Hematopoietic multipotent progenitor cell treated with erythropoietin and hydrocortisone succinate and interleukin-3 and kit ligand, for 4 days (in vitro differentiated cells): ENCODE data around the gene PARD3.
"Not testable (repeated sequence)": the region's sequence is repeated elsewhere in the genome, so short reads cannot be mapped to it uniquely, and the experiment has no call there.

Experiments used
- DNase-seq: peaks from one replicate; pipeline ENCODE4 v3.0.0-alpha.2; 2015

The PARD3 gene

GRCh38 chr10:34280599-34281374 lies 534.3 kb downstream of the PARD3 start:
- DNase-seq, result no peak

GRCh38 chr10:34275626-34276130 lies 539.4 kb downstream of the PARD3 start:
- DNase-seq, result no peak

GRCh38 chr10:34274906-34275305 lies 540.2 kb downstream of the PARD3 start:
- no peak for DNase-seq

DNA sequence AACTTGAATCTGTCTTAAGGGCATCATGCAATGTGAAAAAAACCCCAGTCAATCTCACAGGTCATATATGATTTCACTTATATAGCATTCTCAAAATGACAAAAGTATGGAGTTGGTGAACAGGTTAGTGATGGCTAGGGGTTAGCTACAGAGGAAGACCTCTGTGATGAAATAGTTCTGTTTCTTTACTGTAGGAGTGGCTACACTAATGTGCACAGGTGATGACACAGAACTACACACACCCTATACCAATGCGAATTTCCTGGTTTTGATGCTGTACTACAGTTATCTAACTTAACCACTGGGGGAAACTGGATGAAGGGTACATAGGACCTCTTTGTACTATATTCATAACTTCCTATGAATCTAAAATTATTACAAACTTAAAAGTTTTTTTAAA lies 541.8 kb downstream of the PARD3 start:
- DNase-seq, result no peak

- DNase-seq, result no peak
Measured at GRCh38 chr10:34272316-34272715, 542.8 kb downstream of the PARD3 start.

- DNase-seq, result not testable (repeated sequence)
Measured at GRCh38 chr10:34268410-34268809, 546.7 kb downstream of the PARD3 start.

DNA sequence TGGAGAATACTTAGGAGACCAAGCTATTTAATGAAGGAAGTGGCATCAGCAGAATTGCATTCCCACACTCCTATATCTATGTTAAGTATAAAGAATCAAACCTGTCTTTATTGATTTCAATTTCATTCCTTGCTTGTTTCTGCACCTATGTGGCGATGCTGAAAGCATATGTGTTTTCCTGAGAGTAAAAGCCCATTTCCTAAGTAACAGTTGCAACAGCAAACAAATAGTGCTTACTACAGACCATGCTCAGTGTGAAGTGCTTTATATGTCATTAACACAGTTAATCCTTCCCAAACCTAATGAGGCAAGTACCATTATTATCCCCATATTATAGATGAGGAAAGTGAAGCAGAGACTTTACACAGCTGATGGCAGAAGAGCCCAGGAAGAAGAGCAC lies 552.1 kb downstream of the PARD3 start:
- no peak for DNase-seq

DNA sequence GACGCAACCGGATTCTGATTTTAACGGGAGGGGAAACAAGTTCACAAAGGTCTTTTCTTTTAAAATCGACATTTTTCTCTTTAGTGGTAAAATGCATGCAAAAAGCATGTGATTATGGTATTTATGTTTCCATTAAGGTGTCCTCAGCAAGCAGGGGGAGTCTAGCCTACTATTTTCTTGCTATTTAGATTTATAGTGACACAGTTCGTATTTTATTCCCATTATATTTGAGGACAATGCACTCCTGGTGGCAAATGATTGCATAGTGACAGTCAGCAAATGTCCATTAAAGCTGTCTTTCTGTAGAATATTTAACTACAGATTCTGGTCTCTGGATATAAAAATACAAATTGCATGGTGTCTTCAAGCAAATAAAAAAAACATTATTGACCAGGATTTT lies 554.2 kb downstream of the PARD3 start:
- no peak for DNase-seq

GRCh38 chr10:34256216-34256615 lies 558.9 kb downstream of the PARD3 start:
- no peak for DNase-seq

DNA sequence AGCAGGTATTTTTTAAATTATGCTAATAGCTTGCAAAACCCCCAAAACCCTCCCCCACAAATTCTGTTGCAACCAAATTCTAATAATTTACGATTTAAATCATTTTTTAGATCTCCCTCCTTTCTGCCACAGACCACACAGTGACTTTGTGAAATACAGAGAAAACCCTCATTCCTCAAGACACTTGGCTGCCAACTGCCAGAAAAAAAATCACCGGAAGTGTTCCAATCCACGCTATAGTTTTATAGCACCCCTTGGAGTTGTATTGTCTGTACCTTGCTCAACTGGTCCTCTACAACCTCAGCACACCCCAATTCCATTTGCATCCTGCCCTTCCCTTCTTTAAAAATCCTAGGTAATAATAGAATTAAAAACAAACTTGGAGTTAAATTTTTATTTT lies 560.1 kb downstream of the PARD3 start:
- DNase-seq, result peak; percentile 55

DNA sequence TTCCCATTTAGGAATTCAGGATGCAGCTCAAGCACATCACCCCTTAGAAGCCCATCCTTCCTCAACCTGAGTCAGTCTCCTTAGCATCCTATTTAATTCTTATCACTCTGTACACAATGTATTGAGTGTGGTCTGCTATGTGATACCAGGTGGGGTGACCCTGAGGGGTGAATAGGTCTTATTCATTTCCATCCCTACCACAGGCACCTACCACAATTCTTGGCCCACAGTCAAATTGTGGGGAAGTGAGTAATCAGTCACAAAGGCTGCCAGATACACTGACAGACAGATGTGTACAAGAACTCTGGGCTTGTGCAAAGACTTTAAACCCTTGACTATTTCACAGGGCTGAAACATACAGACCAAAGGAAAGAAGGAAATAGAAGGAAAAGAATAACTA lies 560.5 kb downstream of the PARD3 start:
- DNase-seq, result peak; percentile 83

GRCh38 chr10:34252111-34252510 lies 563.0 kb downstream of the PARD3 start:
- no peak for DNase-seq

- DNase-seq, result no peak
Measured at GRCh38 chr10:34251177-34251576, 563.9 kb downstream of the PARD3 start.

- DNase-seq, result no peak
Measured at GRCh38 chr10:34250722-34251121, 564.4 kb downstream of the PARD3 start.

GRCh38 chr10:34249634-34250033 lies 565.5 kb downstream of the PARD3 start:
- no peak for DNase-seq

GRCh38 chr10:34247560-34247959 lies 567.5 kb downstream of the PARD3 start:
- DNase-seq, result no peak

DNA sequence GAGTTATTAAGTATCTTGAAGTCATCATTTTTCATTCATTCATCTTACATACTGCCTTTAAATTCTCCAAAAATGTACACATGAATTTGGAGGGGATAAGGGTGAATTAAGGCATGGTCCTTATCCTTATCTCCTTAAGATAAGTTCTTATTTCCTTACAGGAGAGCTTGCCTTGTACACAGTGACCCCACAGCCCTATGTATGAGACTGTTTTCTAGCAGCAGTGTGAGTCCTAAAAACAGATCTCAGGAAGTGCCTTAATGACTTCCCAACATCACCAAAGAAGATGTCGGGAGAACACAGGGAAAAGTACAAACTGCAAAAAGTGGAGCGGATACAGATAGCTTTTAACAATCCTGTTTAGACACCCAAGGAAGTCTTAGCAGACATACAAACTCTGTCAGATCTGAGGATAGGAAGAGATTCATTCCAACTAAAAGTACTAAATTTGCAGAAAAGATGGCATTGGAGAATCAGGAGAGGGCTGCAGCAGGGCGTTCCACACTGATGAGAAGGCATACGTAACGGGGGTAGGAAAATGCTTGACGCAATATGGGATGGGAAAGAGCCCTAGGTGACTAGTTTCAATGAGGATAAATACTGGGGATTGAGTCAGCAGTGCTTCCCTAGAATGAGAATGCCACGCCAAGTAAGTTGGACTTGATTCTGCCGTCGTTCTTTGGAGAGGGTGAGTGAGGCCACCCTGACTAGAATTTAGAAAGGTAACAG lies 570.2 kb downstream of the PARD3 start:
- DNase-seq, result no peak

DNA sequence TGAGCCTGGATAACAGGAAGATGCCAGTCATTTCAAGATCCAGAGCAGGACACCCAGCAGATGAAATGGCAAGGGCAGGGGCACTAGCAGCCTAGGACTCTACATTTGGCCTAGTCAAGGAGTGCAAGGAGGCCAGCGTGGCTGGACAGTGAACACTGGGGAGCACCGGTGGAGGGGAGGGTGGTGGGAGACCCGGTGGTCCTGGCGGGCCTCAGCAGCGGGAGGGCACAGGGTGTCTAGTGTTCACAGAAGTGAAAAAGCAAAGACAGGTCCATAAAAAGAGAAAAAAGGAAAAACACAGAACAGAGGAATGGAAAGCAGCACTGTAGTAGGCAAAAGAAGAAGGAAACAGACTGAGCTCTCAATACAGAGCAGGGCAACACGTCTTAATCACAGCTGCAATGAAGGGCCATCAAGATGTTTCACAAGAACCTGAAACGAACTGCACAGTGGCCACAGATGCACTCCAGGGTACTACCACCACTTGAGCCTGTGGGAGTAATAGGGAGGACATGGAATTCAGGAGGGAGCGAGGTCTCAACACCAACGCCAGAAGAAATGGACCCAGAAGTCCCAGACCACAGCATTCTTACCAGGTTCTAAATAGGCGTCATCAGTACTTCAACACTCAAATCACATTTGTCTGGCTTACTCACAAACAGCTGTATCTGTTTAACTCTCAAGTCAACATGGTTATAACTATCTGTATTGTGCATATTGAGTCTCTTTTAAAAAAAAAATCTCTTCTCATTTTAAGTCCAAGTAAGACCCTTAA lies 573.7 kb downstream of the PARD3 start:
- no peak for DNase-seq

DNA sequence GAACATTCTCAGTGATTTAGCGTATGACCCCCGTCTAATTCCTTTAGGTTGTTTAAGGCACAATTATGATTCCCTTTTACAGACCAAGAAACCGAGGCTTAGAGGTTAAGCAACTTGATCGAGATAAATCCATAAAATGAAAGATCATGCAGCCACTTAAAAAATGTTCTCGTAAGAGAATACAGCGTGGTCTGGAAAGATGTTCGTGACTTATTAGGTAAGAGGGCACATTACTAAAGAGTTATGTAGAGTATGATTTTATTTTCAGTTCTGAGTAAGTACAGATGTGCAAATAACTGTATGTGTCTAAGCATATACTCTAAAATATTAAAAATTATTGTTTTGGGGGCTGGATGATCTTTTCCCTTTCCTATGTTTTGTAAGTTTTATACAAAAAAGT lies 575.1 kb downstream of the PARD3 start:
- no peak for DNase-seq

DNA sequence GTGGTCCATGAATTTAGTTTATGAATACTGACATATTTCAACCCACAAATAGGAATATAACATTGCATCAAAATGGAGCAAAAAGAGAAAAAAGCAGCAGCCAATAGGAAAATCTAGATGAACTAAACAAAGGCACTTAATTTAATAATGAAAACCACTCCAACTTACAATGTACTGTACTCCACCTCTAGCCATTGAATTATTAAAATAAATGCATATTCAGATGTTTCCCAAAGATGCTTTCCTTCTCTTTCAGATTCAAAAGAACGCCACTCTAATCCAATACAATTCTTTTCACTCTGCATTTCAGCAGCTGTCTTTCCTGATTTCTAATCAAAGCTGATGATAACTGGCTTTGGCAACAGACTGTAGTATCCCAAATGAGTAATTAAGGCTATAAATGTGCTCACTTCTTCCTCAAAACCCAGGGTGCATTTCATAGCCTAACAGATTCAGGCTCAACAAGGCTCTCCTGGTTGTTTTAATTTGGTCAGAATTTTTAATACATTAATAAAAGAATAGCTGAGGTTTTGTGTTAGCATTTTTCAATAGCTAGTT lies 577.1 kb downstream of the PARD3 start:
- DNase-seq, result no peak

GRCh38 chr10:34236931-34237330 lies 578.2 kb downstream of the PARD3 start:
- DNase-seq, result no peak

DNA sequence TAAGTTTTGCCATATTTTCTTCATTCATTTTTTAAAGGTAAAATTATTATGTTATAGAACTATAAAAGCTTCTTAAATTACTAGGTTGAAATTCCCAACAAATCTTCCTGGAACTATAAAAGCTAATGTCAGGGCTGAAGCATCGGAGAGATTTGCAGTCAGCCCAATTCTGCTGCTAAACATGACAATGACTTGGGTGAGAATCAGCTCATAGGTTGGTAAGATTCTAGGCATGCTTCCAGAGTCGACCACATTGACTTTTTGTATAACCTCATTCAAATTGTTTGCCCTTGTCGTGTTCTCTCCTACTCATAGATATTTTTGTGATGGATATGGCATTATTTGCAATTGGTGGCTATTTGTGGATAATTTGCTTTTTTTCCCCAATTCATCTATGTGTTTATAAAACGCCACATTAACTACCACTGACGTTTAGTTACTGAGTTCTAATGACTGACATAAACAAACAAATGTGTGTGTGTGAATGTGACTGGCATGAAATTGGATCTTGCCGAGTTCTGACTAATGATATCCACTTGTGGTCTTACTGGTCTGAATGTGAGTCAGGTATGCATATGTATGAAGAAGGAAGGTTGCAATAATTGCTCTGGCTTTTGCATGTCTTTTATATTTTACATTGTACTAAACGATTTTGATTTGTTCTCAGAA lies 579.8 kb downstream of the PARD3 start:
- DNase-seq, result no peak

- no peak for DNase-seq
Measured at GRCh38 chr10:34232481-34232880, 582.6 kb downstream of the PARD3 start.
